Bronchial epithelial cell (primary cell): ENCODE measurements around the gene GBE1. TPM values are rescaled to one million over a fixed set of nuclear protein-coding genes. Genes with fewer than 3 reads are reported as not detected.

ENCODE experiments used
- DNase-seq: peaks from one replicate; pipeline ENCODE4 v3.0.0-alpha.2; 2010; ENCODE audit warnings: low read depth
- FAIRE-seq: peaks from 2 replicates; lab custom pipeline; 2011; peaks lifted over from hg19 to GRCh38; lab: Jason Lieb, UNC
- H3K27me3 ChIP-seq: 2 replicates; pipeline ENCODE4 v1.5.1; 2011; ENCODE audit warnings: low read length; ENCODE audit not compliant: control insufficient read depth, insufficient read depth
- H3K36me3 ChIP-seq: 2 replicates; pipeline ENCODE4 v1.5.1; 2011; ENCODE audit warnings: low read length; ENCODE audit not compliant: control insufficient read depth, insufficient read depth
- H3K4me3 ChIP-seq: 2 replicates; pipeline ENCODE4 v1.5.1; 2011; ENCODE audit warnings: mild to moderate bottlenecking, low read depth, low read length, control low read depth
- CTCF ChIP-seq: IDR thresholded peaks from 2 replicates; pipeline ENCODE4 v1.5.1; 2011; ENCODE audit warnings: mild to moderate bottlenecking, moderate library complexity, low read length, control low read depth, inconsistent platforms; ENCODE audit not compliant: insufficient read depth, severe bottlenecking
- total RNA-seq: library from RNA; depleted of rRNA; stranded (reverse); fragments of >200 nt; gene quantifications from 2 replicates; pipeline ENCODE4 v1.2.1, GENCODE V29; 2014

GBE1 gene
- total RNA-seq, 1 donor from 2014 or later = 94.0 TPM

- H3K4me3 ChIP-seq = no peak overlapping the region
- DNase-seq (no peak), FAIRE-seq (no peak)
- no peak for TF ChIP-seq CTCF
- H3K36me3 ChIP-seq = no peaks in the 10 kb centered on the region
- no peaks in the 10 kb centered on the region for H3K27me3 ChIP-seq
Observed at GRCh38 chr3:81699536-81700320, 61.7 kb downstream of the GBE1 start.

GRCh38 chr3:81696090-81696489 lies 65.4 kb downstream of the GBE1 start:
- H3K4me3 ChIP-seq = no peak overlapping the region
- H3K36me3 ChIP-seq = no peaks in the 10 kb centered on the region
- no peak for FAIRE-seq
- H3K27me3 ChIP-seq = no peaks in the 10 kb centered on the region
- TF ChIP-seq CTCF = no peak
- no peak for DNase-seq

GRCh38 chr3:81695302-81695701 lies 66.1 kb downstream of the GBE1 start:
- H3K36me3 ChIP-seq = no peaks in the 10 kb centered on the region
- FAIRE-seq (no peak), DNase-seq (no peak)
- H3K27me3 ChIP-seq = no peaks in the 10 kb centered on the region
- TF ChIP-seq CTCF = no peak
- no peak overlapping the region for H3K4me3 ChIP-seq

GRCh38 chr3:81694662-81695061 lies 66.8 kb downstream of the GBE1 start:
- DNase-seq = no peak
- FAIRE-seq = no peak
- Histone ChIP-seq H3K36me3 (no peaks in the 10 kb centered on the region), H3K4me3 (no peak overlapping the region), H3K27me3 (no peaks in the 10 kb centered on the region)
- no peak for TF ChIP-seq CTCF

- FAIRE-seq (no peak), DNase-seq (no peak)
- H3K36me3 ChIP-seq = no peaks in the 10 kb centered on the region
- no peak for TF ChIP-seq CTCF
- H3K4me3 ChIP-seq = no peak overlapping the region
- no peaks in the 10 kb centered on the region for H3K27me3 ChIP-seq
Observed at GRCh38 chr3:81692766-81693165, 68.7 kb downstream of the GBE1 start.

- no peak overlapping the region for H3K4me3 ChIP-seq
- H3K27me3 ChIP-seq = no peaks in the 10 kb centered on the region
- no peak for TF ChIP-seq CTCF
- DNase-seq (no peak), FAIRE-seq (no peak)
- peaks cover 1% of the 10 kb centered on the region for H3K36me3 ChIP-seq
Observed at GRCh38 chr3:81689617-81690016, 71.8 kb downstream of the GBE1 start.
